Measurements from ENCODE around the gene BCL2. TPM values are rescaled to one million over a fixed set of nuclear protein-coding genes. Genes with fewer than 3 reads are reported as not detected.
A peak's percentile ranks its signal among the peaks of the same experiment; 100 is the strongest.

BCL2 gene
- total and polyA plus RNA-seq, 2 donors from 2014 or later: 6.0 to 39.2 TPM

GRCh38 chr18:63273222-63273927 lies 46.2 kb downstream of the BCL2 start:
- intact Hi-C loops (cut with DNase I): no loop called here
- Histone ChIP-seq H3K36me3 (ENCODE audit: control insufficient read depth in 2 of 3, insufficient read depth in 3 of 3, low read length in 3 of 3) (no peaks in the 10 kb centered on the region), H3K27ac (ENCODE audit: low read depth in 2 of 2, low read length in 2 of 2) (no peak overlapping the region), H3K4me1 (ENCODE audit: control insufficient read depth in 2 of 3, insufficient read depth in 2 of 3, low read depth in 1 of 3, low read length in 3 of 3) (peaks cover under 1 to 4% (median 2%) of the 10 kb centered on the region in 3 donors), H3K9ac (ENCODE audit: low read length in 3 of 3) (no peak overlapping the region), H3K27me3 (ENCODE audit: control insufficient read depth, insufficient read depth, low read length) (no peaks in the 10 kb centered on the region), H3K4me3 (ENCODE audit: low read length in 3 of 3) (no peak overlapping the region), H3K9me3 (ENCODE audit: control insufficient read depth in 2 of 3, insufficient read depth in 1 of 3, low read length in 3 of 3) (no peaks in the 10 kb centered on the region)
- no peak for FAIRE-seq
- DNase-seq: peak in 4 of 5 donors; percentile 44 to 79 (median 72)
- no peak for TF ChIP-seq CTCF (IDR thresholded peaks at IDR 0.05; ENCODE audit: borderline replicate concordance, extremely low read depth, insufficient read depth)

GRCh38 chr18:63272638-63273037 lies 46.9 kb downstream of the BCL2 start:
- no peak overlapping the region for H3K4me3 ChIP-seq (ENCODE audit: low read length in 3 of 3)
- H3K9me3 ChIP-seq (ENCODE audit: control insufficient read depth in 2 of 3, insufficient read depth in 1 of 3, low read length in 3 of 3): no peaks in the 10 kb centered on the region
- no peaks in the 10 kb centered on the region for H3K27me3 ChIP-seq (ENCODE audit: control insufficient read depth, insufficient read depth, low read length)
- FAIRE-seq: no peak
- no peak overlapping the region for H3K27ac ChIP-seq (ENCODE audit: low read depth in 2 of 2, low read length in 2 of 2)
- TF ChIP-seq CTCF (IDR thresholded peaks at IDR 0.05; ENCODE audit: borderline replicate concordance, extremely low read depth, insufficient read depth): no peak
- H3K9ac ChIP-seq (ENCODE audit: low read length in 3 of 3): no peak overlapping the region
- intact Hi-C loops (cut with DNase I): no loop called here
- no peaks in the 10 kb centered on the region for H3K36me3 ChIP-seq (ENCODE audit: control insufficient read depth in 2 of 3, insufficient read depth in 3 of 3, low read length in 3 of 3)
- peaks cover 4 to 7% (median 5%) of the 10 kb centered on the region in 3 donors for H3K4me1 ChIP-seq (ENCODE audit: control insufficient read depth in 2 of 3, insufficient read depth in 2 of 3, low read depth in 1 of 3, low read length in 3 of 3)
- no peak for DNase-seq

GRCh38 chr18:63271881-63272299 lies 47.7 kb downstream of the BCL2 start:
- FAIRE-seq: no peak
- Histone ChIP-seq H3K27me3 (ENCODE audit: control insufficient read depth, insufficient read depth, low read length) (no peaks in the 10 kb centered on the region), H3K27ac (ENCODE audit: low read depth in 2 of 2, low read length in 2 of 2) (no peak overlapping the region), H3K4me1 (ENCODE audit: control insufficient read depth in 2 of 3, insufficient read depth in 2 of 3, low read depth in 1 of 3, low read length in 3 of 3) (peaks cover 4 to 7% (median 7%) of the 10 kb centered on the region in 3 donors), H3K36me3 (ENCODE audit: control insufficient read depth in 2 of 3, insufficient read depth in 3 of 3, low read length in 3 of 3) (no peaks in the 10 kb centered on the region), H3K9me3 (ENCODE audit: control insufficient read depth in 2 of 3, insufficient read depth in 1 of 3, low read length in 3 of 3) (no peaks in the 10 kb centered on the region), H3K9ac (ENCODE audit: low read length in 3 of 3) (no peak overlapping the region), H3K4me3 (ENCODE audit: low read length in 3 of 3) (no peak overlapping the region)
- DNase-seq: peak in 3 of 5 donors; percentile 44 to 80 (median 72)
- no peak for TF ChIP-seq CTCF (IDR thresholded peaks at IDR 0.05; ENCODE audit: borderline replicate concordance, extremely low read depth, insufficient read depth)
- intact Hi-C loops (cut with DNase I): no loop called here
